Adipocyte (in vitro differentiated cells): ENCODE results near the gene MORC3.
"Not testable (repeated sequence)": the region's sequence is repeated elsewhere in the genome, so short reads cannot be mapped to it uniquely, and the experiment has no call there.

Source experiments
- DNase-seq: peaks from one replicate; pipeline ENCODE4 v3.0.0-alpha.2; 2015; ENCODE audit warnings: low read depth
- H3K27me3 ChIP-seq: replicated peaks from 2 replicates; pipeline ENCODE4 v1.7.0; 2013; ENCODE audit warnings: mild to moderate bottlenecking, low read length, moderate library complexity; ENCODE audit not compliant: control insufficient read depth, insufficient read depth
- H3K36me3 ChIP-seq: 2 replicates; pipeline ENCODE4 v1.7.0; 2013; ENCODE audit warnings: low read length, mild to moderate bottlenecking, moderate library complexity; ENCODE audit not compliant: control insufficient read depth, insufficient read depth, severe bottlenecking
- H3K4me1 ChIP-seq: 2 replicates; pipeline ENCODE4 v1.7.0; 2013; ENCODE audit warnings: mild to moderate bottlenecking, low read length, moderate library complexity; ENCODE audit not compliant: control insufficient read depth, insufficient read depth
- H3K4me3 ChIP-seq: 2 replicates; pipeline ENCODE4 v1.7.0; 2013; ENCODE audit warnings: mild to moderate bottlenecking, low read length, moderate library complexity
- H3K9ac ChIP-seq: 2 replicates; pipeline ENCODE4 v1.7.0; 2013; ENCODE audit warnings: mild to moderate bottlenecking, low read length, moderate library complexity
- H3K9me3 ChIP-seq: 2 replicates; pipeline ENCODE4 v1.7.0; 2013; ENCODE audit warnings: mild to moderate bottlenecking, low read length, moderate library complexity; ENCODE audit not compliant: control insufficient read depth

Gene MORC3

GRCh38 chr21:36355868-36356267, 35.9 kb downstream of the MORC3 start:
- DNase-seq, result no peak
- Histone ChIP-seq H3K9ac (no peak overlapping the region), H3K4me3 (no peak overlapping the region), H3K9me3 (no peaks in the 10 kb centered on the region), H3K4me1 (peaks cover under 1% of the 10 kb centered on the region), H3K36me3 (peaks cover 57% of the 10 kb centered on the region), H3K27me3 (no peaks in the 10 kb centered on the region)

GRCh38 chr21:36359185-36359584, 39.2 kb downstream of the MORC3 start:
- peaks cover 72% of the 10 kb centered on the region for H3K36me3 ChIP-seq
- DNase-seq, result no peak

GRCh38 chr21:36369064-36369685, 49.2 kb downstream of the MORC3 start:
- Histone ChIP-seq H3K9me3 (no peaks in the 10 kb centered on the region), H3K9ac (no peak overlapping the region), H3K27me3 (no peaks in the 10 kb centered on the region), H3K36me3 (peaks cover 85% of the 10 kb centered on the region), H3K4me3 (no peak overlapping the region), H3K4me1 (no peaks in the 10 kb centered on the region)
- no peak for DNase-seq

More at GRCh38 chr21:36359185-36359584, 39.2 kb downstream of the MORC3 start:
- Histone ChIP-seq H3K4me1 (no peaks in the 10 kb centered on the region), H3K27me3 (no peaks in the 10 kb centered on the region), H3K9ac (no peak overlapping the region), H3K9me3 (no peaks in the 10 kb centered on the region), H3K4me3 (no peak overlapping the region)

- Histone ChIP-seq H3K9me3 (no peaks in the 10 kb centered on the region), H3K27me3 (no peaks in the 10 kb centered on the region), H3K36me3 (peaks cover 54% of the 10 kb centered on the region), H3K4me3 (no peak overlapping the region), H3K9ac (no peak overlapping the region), H3K4me1 (peaks cover 4% of the 10 kb centered on the region)
- no peak for DNase-seq
Observed at GRCh38 chr21:36375994-36376393, 56.0 kb downstream of the MORC3 start.

GRCh38 chr21:36377391-36377842, 57.4 kb downstream of the MORC3 start:
- Histone ChIP-seq H3K9ac (no peak overlapping the region), H3K4me1 (peaks cover 8% of the 10 kb centered on the region), H3K9me3 (no peaks in the 10 kb centered on the region), H3K36me3 (peaks cover 41% of the 10 kb centered on the region), H3K27me3 (no peaks in the 10 kb centered on the region), H3K4me3 (no peak overlapping the region)
- no peak for DNase-seq

GRCh38 chr21:36379251-36379650, 59.3 kb downstream of the MORC3 start:
- H3K4me1 ChIP-seq, result peaks cover 8% of the 10 kb centered on the region
- no peaks in the 10 kb centered on the region for H3K27me3 ChIP-seq
- no peak overlapping the region for H3K4me3 ChIP-seq
- peaks cover 27% of the 10 kb centered on the region for H3K36me3 ChIP-seq
- no peak overlapping the region for H3K9ac ChIP-seq
- H3K9me3 ChIP-seq, result no peaks in the 10 kb centered on the region
- DNase-seq, result peak; percentile 11

- Histone ChIP-seq H3K27me3 (no peaks in the 10 kb centered on the region), H3K36me3 (peaks cover 11% of the 10 kb centered on the region), H3K9me3 (no peaks in the 10 kb centered on the region), H3K4me1 (peaks cover 8% of the 10 kb centered on the region), H3K9ac (no peak overlapping the region), H3K4me3 (no peak overlapping the region)
- no peak for DNase-seq
Observed at GRCh38 chr21:36381841-36382589, 62.0 kb downstream of the MORC3 start.

- H3K9ac ChIP-seq, H3K9me3 ChIP-seq, H3K4me1 ChIP-seq, H3K36me3 ChIP-seq, H3K4me3 ChIP-seq, DNase-seq, H3K27me3 ChIP-seq: not testable (repeated sequence)
Observed at GRCh38 chr21:36382722-36383121, 62.7 kb downstream of the MORC3 start.

GRCh38 chr21:36384885-36385232, 64.9 kb downstream of the MORC3 start:
- Histone ChIP-seq H3K36me3 (no peaks in the 10 kb centered on the region), H3K27me3 (no peaks in the 10 kb centered on the region), H3K9me3 (no peaks in the 10 kb centered on the region), H3K9ac (no peak overlapping the region), H3K4me1 (peaks cover 5% of the 10 kb centered on the region), H3K4me3 (peak overlapping the region; percentile 74)
- no peak for DNase-seq

GRCh38 chr21:36385233-36386030, 65.4 kb downstream of the MORC3 start, which contains the start of gene CHAF1B:
Gene CHAF1B (plus strand): TSS chr21:36385392. CDS start chr21:36386137, 745 bp downstream.
- no peaks in the 10 kb centered on the region for H3K9me3 ChIP-seq
- H3K9ac ChIP-seq, result peak within 1 kb of the TSS; percentile 40
- no peaks in the 10 kb centered on the region for H3K36me3 ChIP-seq
- peak within 1 kb of the TSS; percentile 74 for H3K4me3 ChIP-seq
- peak; percentile 92 for DNase-seq
- no peaks in the 10 kb centered on the region for H3K27me3 ChIP-seq
- peaks cover 5% of the 10 kb centered on the region for H3K4me1 ChIP-seq

GRCh38 chr21:36386031-36386642, 66.1 kb downstream of the MORC3 start:
- H3K36me3 ChIP-seq, result no peaks in the 10 kb centered on the region
- H3K9me3 ChIP-seq, result no peaks in the 10 kb centered on the region
- peak; percentile 2 for DNase-seq
- H3K4me1 ChIP-seq, result peaks cover 5% of the 10 kb centered on the region
- H3K27me3 ChIP-seq, result no peaks in the 10 kb centered on the region
- peak overlapping the region; percentile 40 for H3K9ac ChIP-seq
- H3K4me3 ChIP-seq, result peak overlapping the region; percentile 74
